GM12892 (cell line): ENCODE measurements around the gene TSR2.

Source experiments
- DNase-seq: peaks from one replicate; pipeline ENCODE4 v3.0.0; 2011; ENCODE audit not compliant: insufficient read length
- FAIRE-seq: peaks from 2 replicates; lab custom pipeline; 2011; peaks lifted over from hg19 to GRCh38; lab: Jason Lieb, UNC
- POLR2A ChIP-seq: IDR thresholded peaks from 2 replicates; pipeline ENCODE4 v1.6.1; 2011; ENCODE audit warnings: low read depth, low read length, control low read depth
- POLR2AphosphoS5 ChIP-seq: IDR thresholded peaks from 2 replicates; pipeline ENCODE4 v1.6.1; 2011; ENCODE audit warnings: low read depth, low read length, control low read depth
- TAF1 ChIP-seq: IDR thresholded peaks from 2 replicates; pipeline ENCODE4 v1.6.1; 2011; ENCODE audit warnings: low read depth, mild to moderate bottlenecking, control low read depth, low read length, borderline replicate concordance

TSR2 gene

DNA sequence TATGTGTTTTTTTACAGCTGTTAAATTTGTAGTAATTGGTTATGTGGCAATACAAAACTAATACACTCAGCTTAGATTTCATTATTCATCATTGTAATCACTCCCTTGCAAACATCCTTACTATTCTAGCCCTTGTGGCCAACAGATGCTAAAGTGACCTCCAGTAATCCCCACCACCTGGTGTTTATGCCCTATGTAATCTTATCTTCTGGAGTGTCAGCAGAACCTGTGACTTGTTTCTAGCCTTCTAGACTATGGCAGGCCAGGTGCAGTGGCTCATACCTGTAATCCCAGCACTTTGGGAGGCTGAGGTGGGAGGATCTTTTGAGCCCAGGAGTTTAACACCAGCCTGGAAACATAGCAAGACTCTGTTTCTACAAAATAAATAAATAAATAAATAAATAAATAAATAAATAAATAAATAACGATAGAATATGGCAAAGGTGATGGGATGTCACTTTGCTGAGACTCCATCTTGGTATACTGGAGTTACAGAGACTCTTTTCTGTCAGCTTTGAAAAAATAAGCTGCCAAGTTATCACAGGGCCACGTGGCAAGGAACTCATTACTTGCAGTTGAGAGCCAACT, 12.3 kb upstream of the TSR2 start:
- FAIRE-seq (no peak), DNase-seq (no peak)
- no peak for TF ChIP-seq POLR2AphosphoS5
- no peak for TF ChIP-seq POLR2A
- TF ChIP-seq TAF1, result no peak

DNA sequence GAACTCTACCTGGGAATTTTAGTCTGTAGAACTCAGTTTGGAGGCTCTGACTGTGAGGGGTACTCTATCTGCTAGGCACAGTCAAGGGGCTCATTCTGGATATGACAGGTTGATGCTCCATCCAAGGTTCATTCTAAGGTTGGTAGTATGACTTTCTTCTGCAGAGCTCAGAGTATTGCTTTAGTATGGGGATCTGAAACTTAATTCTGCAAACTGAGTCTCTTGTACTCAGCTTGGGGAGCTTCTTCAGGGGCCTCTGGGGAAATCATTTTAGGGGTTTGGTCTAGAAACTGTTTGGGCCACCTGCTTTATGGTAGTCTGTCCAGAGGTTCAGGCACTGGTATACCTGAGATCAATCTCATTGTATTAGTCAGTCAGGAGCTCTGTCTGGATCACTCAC, 9.7 kb upstream of the TSR2 start:
- FAIRE-seq (no peak), DNase-seq (no peak)
- TF ChIP-seq POLR2A (no peak), TAF1 (no peak), POLR2AphosphoS5 (no peak)

DNA sequence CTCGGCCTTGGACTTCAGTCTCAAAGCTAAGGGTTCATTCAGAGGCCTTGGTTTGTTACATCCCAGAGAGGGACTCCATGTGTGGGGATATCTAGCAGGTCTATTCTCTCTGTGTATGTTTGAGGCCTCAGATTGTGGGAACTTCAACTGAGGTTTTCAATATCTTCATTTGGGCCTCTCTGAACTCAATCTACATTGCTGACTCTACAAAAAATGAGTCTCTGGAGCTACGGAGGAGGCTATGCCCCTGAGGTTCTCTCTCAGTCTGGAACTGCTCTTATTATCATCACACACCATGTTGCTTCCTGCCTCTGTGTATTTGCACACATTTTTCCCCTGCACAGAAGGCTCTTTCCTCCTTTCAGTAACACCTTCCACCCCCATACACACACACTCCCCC, 5.1 kb upstream of the TSR2 start:
- no peak for TF ChIP-seq POLR2AphosphoS5
- TF ChIP-seq POLR2A, result no peak
- TF ChIP-seq TAF1, result no peak
- DNase-seq (no peak), FAIRE-seq (no peak)

DNA sequence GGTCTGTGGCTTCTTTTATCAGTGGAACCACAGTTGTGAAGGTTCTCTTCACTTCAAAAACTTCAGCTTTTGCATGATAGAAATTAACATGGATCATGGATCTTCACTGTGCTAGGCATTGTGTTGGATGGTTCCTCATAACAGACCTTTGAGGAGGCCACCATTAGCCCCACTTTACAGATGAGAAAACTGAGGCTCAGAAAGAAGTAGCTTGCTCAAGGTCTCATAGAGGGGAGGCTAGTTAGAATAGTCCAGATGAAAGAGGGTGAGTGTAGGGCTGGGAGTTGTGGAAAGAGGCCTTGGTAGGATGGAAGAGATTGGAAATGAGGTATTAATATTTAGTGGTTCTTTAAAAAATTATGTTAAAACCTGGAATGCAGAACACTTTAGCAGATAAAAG, 2.6 kb downstream of the TSR2 start:
- FAIRE-seq, result no peak
- TF ChIP-seq POLR2AphosphoS5, result no peak
- TF ChIP-seq POLR2A, result no peak
- no peak for TF ChIP-seq TAF1

DNA sequence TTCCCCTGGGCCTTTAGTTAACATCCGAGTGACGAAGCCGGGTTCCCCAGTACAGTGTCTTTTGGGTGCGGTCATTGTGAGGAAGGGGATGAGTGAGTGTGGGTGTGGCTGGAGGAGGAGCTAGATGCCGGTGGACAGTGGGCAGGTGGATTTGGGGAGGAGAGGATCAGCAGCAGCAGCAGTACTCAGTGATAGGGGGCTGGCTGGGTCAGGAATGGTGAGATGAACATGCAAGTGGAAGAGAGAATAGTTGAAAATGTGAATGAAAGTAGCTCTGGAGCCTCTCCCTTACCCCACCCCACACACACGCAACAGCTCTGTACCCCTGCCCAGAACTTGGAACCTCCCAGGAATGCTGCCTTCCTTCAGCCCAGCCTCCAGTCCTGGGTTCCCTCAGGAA, 4.5 kb downstream of the TSR2 start:
- TF ChIP-seq TAF1 (no peak), POLR2A (no peak), POLR2AphosphoS5 (no peak)
- FAIRE-seq (no peak), DNase-seq (no peak)

More for the DNA sequence above, 2.6 kb downstream of the TSR2 start:
- DNase-seq, result no peak

DNA sequence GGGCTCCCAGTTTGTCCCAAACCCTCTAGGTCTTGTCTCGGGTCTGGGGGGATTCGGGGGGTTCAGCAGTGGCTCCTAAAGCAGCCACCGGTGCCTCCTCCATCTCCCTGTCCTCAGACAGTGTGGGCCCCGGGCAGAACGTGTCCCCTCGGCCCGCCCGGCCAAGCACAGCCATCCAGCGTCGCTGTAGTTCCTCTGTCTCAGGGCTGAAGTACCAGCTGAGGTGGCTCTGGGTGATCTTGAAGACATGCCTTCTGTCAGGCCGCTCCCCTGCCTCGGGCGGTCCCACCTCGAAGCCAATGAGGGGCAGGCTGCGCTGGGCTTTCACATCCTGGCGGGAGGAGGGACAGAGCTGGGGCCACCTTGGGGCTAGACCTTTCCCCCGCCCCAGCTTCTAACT, 5.9 kb downstream of the TSR2 start:
- FAIRE-seq, result no peak
- TF ChIP-seq POLR2A, result no peak
- no peak for TF ChIP-seq TAF1
- no peak for TF ChIP-seq POLR2AphosphoS5
- DNase-seq, result no peak

DNA sequence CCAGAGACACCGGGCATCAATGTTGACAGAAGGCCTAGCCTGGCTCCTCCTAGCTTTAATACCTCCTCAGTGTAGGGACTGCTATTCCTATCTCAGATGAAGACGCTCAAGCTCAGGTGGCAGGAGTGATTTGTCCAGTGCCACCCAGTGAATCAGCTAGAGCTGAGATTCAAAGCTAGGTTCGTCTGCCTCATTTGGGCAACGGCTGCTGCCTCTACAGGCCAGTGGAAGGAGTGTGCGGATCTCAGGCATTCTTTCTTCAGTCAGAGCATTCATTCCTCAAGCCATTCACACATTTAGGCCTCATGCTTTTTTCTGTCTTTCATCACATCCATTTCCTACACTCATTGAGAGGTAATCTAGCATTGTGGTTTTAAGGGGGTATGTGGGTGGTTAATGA, 7.3 kb downstream of the TSR2 start:
- no peak for TF ChIP-seq POLR2A
- no peak for TF ChIP-seq POLR2AphosphoS5
- no peak for TF ChIP-seq TAF1
- no peak for DNase-seq
- no peak for FAIRE-seq

DNA sequence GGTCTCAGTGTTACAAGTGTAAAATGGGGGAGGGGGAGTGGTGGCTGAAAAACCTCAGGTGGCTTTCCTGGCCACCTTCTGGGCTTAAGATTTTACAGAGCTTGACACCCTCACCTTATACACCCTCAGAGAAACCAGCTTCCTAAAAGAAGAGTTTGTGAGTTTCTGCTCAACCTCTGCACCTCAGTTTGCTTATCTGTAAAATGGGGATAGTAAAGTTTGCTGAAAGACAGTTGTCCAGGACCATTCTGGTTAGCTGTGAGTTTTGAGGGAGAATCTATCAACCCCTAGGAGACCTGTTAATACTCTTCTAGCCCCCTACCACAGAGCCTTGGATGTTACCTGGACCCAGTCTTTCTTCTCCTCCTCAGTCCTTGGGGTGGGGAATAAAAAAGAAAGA, 9.7 kb downstream of the TSR2 start:
- no peak for TF ChIP-seq TAF1
- TF ChIP-seq POLR2A, result no peak
- TF ChIP-seq POLR2AphosphoS5, result no peak
- DNase-seq (no peak), FAIRE-seq (no peak)

DNA sequence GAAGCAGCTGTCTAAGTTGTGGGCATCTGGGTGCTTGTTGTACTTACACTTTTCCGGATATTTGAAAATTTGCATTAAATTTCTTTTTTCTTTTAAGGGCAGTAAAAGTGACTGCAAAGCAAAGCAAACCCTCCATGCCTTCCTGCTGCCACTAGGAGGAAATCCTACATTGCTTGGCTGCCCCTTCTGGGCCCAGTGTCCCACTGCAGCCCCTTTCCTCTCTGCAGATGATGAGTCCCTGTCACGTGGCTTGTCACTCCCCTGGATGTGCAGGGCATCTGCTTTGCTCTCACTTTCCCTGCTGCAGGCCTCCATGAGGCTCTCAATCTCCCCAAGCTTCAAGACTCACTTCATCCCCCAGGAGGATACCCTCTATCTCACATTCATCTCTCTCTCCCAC, 12.7 kb downstream of the TSR2 start:
- TF ChIP-seq POLR2AphosphoS5 (no peak), POLR2A (no peak), TAF1 (no peak)
- no peak for DNase-seq
- no peak for FAIRE-seq

DNA sequence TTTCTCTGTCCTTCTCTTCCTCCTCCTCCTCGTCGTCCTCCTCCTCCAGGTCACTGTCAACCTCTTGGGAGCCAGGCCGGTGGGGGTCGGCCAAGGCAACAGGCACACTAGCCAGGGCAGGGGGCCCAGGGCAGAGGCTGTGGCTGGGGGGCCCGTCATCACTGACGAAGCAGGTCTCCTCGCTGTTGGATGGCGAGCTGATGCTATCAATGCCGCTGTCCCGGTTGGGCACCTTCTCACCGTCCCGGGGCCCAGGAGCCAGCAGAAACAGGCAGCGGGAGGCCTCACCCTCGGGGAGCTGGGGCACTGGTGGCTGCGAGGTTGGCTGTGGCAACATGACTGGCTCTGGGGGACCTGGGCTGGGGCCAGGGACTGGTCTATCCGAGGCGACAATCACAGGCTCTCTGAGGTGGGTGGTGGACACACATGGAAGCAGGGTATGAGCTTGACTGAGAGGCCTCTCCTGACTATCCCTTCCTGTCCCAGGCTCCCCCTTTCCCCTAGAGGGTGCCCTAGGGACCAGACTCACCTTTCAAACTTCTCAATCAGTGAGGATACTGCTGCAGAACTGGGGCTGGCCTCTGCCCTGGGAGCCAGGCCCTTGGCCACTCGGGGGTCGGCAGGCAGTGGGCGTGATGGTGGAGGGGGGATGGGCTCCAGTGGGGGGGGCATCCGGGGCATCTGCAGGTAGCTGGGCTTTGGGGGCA, 30.0 kb downstream of the TSR2 start:
- no peak for TF ChIP-seq TAF1
- TF ChIP-seq POLR2A, result no peak
- TF ChIP-seq POLR2AphosphoS5, result no peak
- no peak for DNase-seq
- FAIRE-seq, result no peak

DNA sequence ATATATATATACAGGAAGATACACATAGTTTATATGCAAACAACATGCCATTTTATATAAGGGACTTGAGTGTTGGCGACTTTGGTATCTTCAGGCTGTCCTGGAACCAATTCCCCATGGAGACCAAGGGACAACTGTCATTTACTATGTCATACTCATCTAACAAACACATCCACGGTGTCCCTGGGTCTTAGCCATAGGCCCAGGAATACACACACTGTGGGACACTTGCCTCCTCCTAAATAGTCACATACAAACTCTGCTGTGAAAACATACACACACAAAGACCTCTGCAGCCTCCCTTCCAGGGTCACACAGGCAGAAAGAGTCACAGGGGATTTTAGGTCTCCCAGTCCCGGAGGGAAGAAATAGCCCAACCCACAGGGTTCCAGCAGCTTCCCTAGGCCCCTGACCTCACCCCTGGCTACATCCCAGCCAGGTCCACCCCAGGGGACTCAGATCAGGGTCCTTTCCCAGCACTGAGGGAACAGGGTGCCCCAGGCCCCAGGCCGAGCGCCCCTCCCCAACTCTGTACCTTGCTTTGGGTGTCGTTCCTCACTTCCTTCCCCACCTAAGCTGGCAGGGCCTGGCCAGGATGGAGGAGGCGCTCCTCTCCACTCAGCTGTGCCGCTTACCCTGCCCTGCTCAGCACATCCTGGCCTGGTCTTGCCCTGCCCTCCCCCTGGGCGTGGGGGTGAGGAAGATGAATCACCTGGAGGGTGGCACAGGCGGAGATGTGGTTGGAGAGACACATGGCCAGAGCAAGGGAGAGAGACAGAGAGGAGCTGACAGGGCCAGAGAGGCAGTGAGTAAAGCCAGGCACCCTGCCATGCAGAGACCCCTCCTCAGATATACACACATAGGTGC, 34.0 kb downstream of the TSR2 start:
- DNase-seq (no peak), FAIRE-seq (no peak)
- TF ChIP-seq POLR2AphosphoS5, result no peak
- TF ChIP-seq POLR2A, result no peak
- no peak for TF ChIP-seq TAF1
